Fibroblast of skin of abdomen (primary cell): ENCODE data around the gene RBM15B. TPM values are rescaled to one million over a fixed set of nuclear protein-coding genes. Genes with fewer than 3 reads are reported as not detected.
A peak's percentile ranks its signal among the peaks of the same experiment; 100 is the strongest.
"Not testable (repeated sequence)": the region's sequence is repeated elsewhere in the genome, so short reads cannot be mapped to it uniquely, and the experiment has no call there.

Experiments used
- DNase-seq: peaks from one replicate; pipeline ENCODE4 v3.0.0-alpha.2; 2013
- polyA plus RNA-seq, 2 experiments: library from polyadenylated mRNA; unstranded; fragments of 120-200 nt; gene quantifications; one replicate each; pipeline ENCODE4 v1.2.1, GENCODE V29; 2013; ENCODE audit not compliant: insufficient read length in 2 of 2

The RBM15B gene
- 32.6 TPM for polyA plus RNA-seq (2013, experiment 1 of 2; ENCODE audit: insufficient read length)
- polyA plus RNA-seq (2013, experiment 2 of 2; ENCODE audit: insufficient read length) = 32.7 TPM

GRCh38 chr3:51391075-51391565 lies at the start of gene RBM15B:
Gene RBM15B (plus strand): TSS chr3:51391285. CDS start chr3:51391400, 115 bp downstream.
- peak; percentile 97 for DNase-seq

GRCh38 chr3:51343918-51344687 lies 47.0 kb upstream of the RBM15B start:
- DNase-seq = peak; percentile 28

- DNase-seq = no peak
Observed at GRCh38 chr3:51350751-51351150, 40.3 kb upstream of the RBM15B start.

GRCh38 chr3:51353131-51353530 lies 38.0 kb upstream of the RBM15B start:
- no peak for DNase-seq

GRCh38 chr3:51353691-51354090 lies 37.4 kb upstream of the RBM15B start:
- no peak for DNase-seq

GRCh38 chr3:51354172-51354571 lies 36.9 kb upstream of the RBM15B start:
- DNase-seq = no peak

- no peak for DNase-seq
Observed at GRCh38 chr3:51354731-51355615, 36.1 kb upstream of the RBM15B start.

GRCh38 chr3:51355891-51356578 lies 35.0 kb upstream of the RBM15B start:
- no peak for DNase-seq

GRCh38 chr3:51357856-51358255 lies 33.2 kb upstream of the RBM15B start:
- no peak for DNase-seq

GRCh38 chr3:51358981-51359380 lies 32.1 kb upstream of the RBM15B start:
- no peak for DNase-seq

GRCh38 chr3:51360806-51361205 lies 30.3 kb upstream of the RBM15B start:
- DNase-seq = no peak

GRCh38 chr3:51361746-51362145 lies 29.3 kb upstream of the RBM15B start:
- DNase-seq = no peak

GRCh38 chr3:51362476-51362875 lies 28.6 kb upstream of the RBM15B start:
- no peak for DNase-seq

- not testable (repeated sequence) for DNase-seq
Observed at GRCh38 chr3:51368276-51368675, 22.8 kb upstream of the RBM15B start.

- DNase-seq = peak; percentile 67
Observed at GRCh38 chr3:51371943-51372557, 19.0 kb upstream of the RBM15B start.

- DNase-seq = no peak
Observed at GRCh38 chr3:51373658-51374421, 17.2 kb upstream of the RBM15B start.

GRCh38 chr3:51374456-51374855 lies 16.6 kb upstream of the RBM15B start:
- no peak for DNase-seq

GRCh38 chr3:51375136-51375535 lies 15.9 kb upstream of the RBM15B start:
- DNase-seq = no peak

- no peak for DNase-seq
Observed at GRCh38 chr3:51375571-51375970, 15.5 kb upstream of the RBM15B start.

GRCh38 chr3:51378065-51378464 lies 13.0 kb upstream of the RBM15B start:
- DNase-seq = no peak

GRCh38 chr3:51378726-51379125 lies 12.4 kb upstream of the RBM15B start:
- DNase-seq = no peak
